ENCODE data around the gene TRMT10A.

The TRMT10A gene

DNA sequence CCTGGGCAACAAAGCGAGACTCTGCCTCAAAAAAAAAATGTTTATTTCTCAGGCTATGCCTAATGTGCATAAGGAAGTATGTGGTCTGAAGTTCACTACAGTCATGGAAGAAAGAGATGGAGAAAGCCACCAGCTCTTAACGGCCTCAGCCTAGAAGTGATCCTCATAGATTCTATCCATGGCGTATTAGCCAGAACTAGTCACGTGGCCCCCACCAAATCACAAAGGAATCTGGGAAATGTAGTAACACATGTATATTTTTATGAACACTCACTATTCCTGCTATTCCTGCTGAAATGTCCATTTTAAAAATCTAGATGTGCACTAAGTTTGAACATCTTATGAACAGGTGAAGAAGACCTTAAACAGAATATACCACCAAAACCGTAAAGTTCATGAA, 44.6 kb upstream of the TRMT10A start:
- DNase-seq (ENCODE audit: low read depth in 1 of 2, low spot score in 1 of 2) = no peak
- TF ChIP-seq GABPA (IDR thresholded peaks at IDR 0.05; ENCODE audit: low read depth) (no peak), POLR2AphosphoS5 (IDR thresholded peaks at IDR 0.05; ENCODE audit: low read depth) (no peak), SPI1 (IDR thresholded peaks at IDR 0.05; ENCODE audit: borderline replicate concordance, low read depth) (no peak)
- TF ChIP-seq, protein P1, sequence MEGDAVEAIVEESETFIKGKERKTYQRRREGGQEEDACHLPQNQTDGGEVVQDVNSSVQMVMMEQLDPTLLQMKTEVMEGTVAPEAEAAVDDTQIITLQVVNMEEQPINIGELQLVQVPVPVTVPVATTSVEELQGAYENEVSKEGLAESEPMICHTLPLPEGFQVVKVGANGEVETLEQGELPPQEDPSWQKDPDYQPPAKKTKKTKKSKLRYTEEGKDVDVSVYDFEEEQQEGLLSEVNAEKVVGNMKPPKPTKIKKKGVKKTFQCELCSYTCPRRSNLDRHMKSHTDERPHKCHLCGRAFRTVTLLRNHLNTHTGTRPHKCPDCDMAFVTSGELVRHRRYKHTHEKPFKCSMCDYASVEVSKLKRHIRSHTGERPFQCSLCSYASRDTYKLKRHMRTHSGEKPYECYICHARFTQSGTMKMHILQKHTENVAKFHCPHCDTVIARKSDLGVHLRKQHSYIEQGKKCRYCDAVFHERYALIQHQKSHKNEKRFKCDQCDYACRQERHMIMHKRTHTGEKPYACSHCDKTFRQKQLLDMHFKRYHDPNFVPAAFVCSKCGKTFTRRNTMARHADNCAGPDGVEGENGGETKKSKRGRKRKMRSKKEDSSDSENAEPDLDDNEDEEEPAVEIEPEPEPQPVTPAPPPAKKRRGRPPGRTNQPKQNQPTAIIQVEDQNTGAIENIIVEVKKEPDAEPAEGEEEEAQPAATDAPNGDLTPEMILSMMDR (IDR thresholded peaks at IDR 0.05; ENCODE audit: insufficient read depth, low read length) = no peak
- TF ChIP-seq, protein P2, sequence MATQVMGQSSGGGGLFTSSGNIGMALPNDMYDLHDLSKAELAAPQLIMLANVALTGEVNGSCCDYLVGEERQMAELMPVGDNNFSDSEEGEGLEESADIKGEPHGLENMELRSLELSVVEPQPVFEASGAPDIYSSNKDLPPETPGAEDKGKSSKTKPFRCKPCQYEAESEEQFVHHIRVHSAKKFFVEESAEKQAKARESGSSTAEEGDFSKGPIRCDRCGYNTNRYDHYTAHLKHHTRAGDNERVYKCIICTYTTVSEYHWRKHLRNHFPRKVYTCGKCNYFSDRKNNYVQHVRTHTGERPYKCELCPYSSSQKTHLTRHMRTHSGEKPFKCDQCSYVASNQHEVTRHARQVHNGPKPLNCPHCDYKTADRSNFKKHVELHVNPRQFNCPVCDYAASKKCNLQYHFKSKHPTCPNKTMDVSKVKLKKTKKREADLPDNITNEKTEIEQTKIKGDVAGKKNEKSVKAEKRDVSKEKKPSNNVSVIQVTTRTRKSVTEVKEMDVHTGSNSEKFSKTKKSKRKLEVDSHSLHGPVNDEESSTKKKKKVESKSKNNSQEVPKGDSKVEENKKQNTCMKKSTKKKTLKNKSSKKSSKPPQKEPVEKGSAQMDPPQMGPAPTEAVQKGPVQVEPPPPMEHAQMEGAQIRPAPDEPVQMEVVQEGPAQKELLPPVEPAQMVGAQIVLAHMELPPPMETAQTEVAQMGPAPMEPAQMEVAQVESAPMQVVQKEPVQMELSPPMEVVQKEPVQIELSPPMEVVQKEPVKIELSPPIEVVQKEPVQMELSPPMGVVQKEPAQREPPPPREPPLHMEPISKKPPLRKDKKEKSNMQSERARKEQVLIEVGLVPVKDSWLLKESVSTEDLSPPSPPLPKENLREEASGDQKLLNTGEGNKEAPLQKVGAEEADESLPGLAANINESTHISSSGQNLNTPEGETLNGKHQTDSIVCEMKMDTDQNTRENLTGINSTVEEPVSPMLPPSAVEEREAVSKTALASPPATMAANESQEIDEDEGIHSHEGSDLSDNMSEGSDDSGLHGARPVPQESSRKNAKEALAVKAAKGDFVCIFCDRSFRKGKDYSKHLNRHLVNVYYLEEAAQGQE (IDR thresholded peaks at IDR 0.05; ENCODE audit: insufficient replicate concordance, low read depth) = no peak
- Histone ChIP-seq H3K27me3 (ENCODE audit: insufficient read depth, poor library complexity, severe bottlenecking) (no peaks in the 10 kb centered on the region), H3K27ac (replicated peaks) (no peak overlapping the region), H3K4me3 (replicated peaks; ENCODE audit: insufficient read depth, low read length) (no peak overlapping the region)

DNA sequence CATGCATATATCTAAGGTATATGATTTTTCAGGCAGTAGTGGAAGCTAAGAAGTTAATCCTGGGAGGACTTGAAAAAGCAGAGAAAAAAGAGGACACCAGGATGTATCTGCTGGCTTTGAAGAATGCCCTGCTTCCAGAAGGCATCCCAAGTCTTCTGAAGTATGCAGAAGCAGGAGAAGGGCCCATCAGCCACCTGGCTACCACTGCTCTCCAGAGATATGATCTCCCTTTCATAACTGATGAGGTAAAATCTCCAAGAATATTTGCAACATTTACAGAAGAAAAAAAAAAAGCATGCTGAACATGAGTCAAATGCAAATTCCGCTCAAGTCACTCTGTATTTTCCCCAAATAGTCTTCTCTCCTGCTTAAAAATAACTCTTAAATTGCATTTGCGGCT, 42.9 kb upstream of the TRMT10A start:
- TF ChIP-seq GABPA (IDR thresholded peaks at IDR 0.05; ENCODE audit: low read depth) (no peak), SPI1 (IDR thresholded peaks at IDR 0.05; ENCODE audit: borderline replicate concordance, low read depth) (no peak), POLR2AphosphoS5 (IDR thresholded peaks at IDR 0.05; ENCODE audit: low read depth) (no peak)
- TF ChIP-seq, protein P2 (IDR thresholded peaks at IDR 0.05; ENCODE audit: insufficient replicate concordance, low read depth) = no peak
- TF ChIP-seq, protein P1 (IDR thresholded peaks at IDR 0.05; ENCODE audit: insufficient read depth, low read length) = no peak
- Histone ChIP-seq H3K4me3 (replicated peaks; ENCODE audit: insufficient read depth, low read length) (no peak overlapping the region), H3K27ac (replicated peaks) (no peak overlapping the region), H3K27me3 (ENCODE audit: insufficient read depth, poor library complexity, severe bottlenecking) (no peaks in the 10 kb centered on the region)
- no peak for DNase-seq (ENCODE audit: low read depth in 1 of 2, low spot score in 1 of 2)

DNA sequence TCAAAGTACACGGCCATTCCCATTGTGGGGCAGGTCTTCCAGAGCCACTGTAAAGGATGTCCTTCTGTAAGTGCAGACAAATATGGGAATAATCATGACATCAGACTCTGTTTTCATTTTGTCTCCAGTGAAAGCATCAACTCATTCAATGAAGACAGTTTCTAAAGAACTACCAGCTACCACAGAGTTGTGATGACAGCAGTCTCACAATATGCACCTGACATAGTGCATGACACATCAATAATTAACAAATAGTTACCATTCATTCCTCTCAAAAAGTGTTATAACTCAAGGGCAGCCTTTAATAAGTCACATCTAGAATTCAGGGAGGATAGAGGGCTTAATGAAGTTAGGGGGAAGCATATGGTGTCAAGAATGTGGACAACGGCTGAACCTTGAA, 31.0 kb upstream of the TRMT10A start:
- no peak for DNase-seq (ENCODE audit: low read depth in 1 of 2, low spot score in 1 of 2)
- H3K4me3 ChIP-seq (replicated peaks; ENCODE audit: insufficient read depth, low read length) = no peak overlapping the region
- H3K27me3 ChIP-seq (ENCODE audit: insufficient read depth, poor library complexity, severe bottlenecking) = no peaks in the 10 kb centered on the region
- no peak for TF ChIP-seq SPI1 (IDR thresholded peaks at IDR 0.05; ENCODE audit: borderline replicate concordance, low read depth)
- no peak for TF ChIP-seq POLR2AphosphoS5 (IDR thresholded peaks at IDR 0.05; ENCODE audit: low read depth)
- TF ChIP-seq, protein P2 (IDR thresholded peaks at IDR 0.05; ENCODE audit: insufficient replicate concordance, low read depth) = no peak
- TF ChIP-seq GABPA (IDR thresholded peaks at IDR 0.05; ENCODE audit: low read depth) = no peak
- TF ChIP-seq, protein P1 (IDR thresholded peaks at IDR 0.05; ENCODE audit: insufficient read depth, low read length) = no peak
- no peak overlapping the region for H3K27ac ChIP-seq (replicated peaks)

Data from HL-60 (cell line).